ENCODE measurements around the gene ZC3H7A.

DNA sequence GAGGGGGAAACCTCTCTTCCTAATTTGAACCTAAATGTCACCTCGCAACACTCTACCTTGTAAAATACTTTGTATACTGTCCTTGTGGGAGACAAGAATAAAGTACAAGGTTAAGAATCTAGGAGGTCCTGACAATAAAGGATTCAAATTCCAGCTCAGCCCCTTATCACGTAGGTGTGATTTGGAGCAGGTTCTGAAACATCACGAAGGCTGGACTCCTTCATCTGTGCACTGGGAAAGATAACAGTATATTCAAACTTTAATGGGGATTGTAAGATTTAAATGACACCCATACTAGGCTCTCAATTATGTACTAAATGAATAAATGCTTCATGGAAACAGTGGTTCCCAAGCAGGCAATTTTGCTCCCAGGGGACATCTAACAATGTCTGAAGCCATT, 56.5 kb downstream of the ZC3H7A start:
- TF ChIP-seq, protein P1, sequence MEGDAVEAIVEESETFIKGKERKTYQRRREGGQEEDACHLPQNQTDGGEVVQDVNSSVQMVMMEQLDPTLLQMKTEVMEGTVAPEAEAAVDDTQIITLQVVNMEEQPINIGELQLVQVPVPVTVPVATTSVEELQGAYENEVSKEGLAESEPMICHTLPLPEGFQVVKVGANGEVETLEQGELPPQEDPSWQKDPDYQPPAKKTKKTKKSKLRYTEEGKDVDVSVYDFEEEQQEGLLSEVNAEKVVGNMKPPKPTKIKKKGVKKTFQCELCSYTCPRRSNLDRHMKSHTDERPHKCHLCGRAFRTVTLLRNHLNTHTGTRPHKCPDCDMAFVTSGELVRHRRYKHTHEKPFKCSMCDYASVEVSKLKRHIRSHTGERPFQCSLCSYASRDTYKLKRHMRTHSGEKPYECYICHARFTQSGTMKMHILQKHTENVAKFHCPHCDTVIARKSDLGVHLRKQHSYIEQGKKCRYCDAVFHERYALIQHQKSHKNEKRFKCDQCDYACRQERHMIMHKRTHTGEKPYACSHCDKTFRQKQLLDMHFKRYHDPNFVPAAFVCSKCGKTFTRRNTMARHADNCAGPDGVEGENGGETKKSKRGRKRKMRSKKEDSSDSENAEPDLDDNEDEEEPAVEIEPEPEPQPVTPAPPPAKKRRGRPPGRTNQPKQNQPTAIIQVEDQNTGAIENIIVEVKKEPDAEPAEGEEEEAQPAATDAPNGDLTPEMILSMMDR (conservative IDR thresholded peaks at IDR 0.05; ENCODE audit: low read depth, low read length): no peak
- no peak for TF ChIP-seq POLR2A (IDR thresholded peaks at IDR 0.05; ENCODE audit: low read depth, low read length)
- TF ChIP-seq SMC3 (IDR thresholded peaks at IDR 0.05; ENCODE audit: low read depth, low read length): no peak
- no peak for TF ChIP-seq CEBPB (IDR thresholded peaks at IDR 0.05; ENCODE audit: low read depth, low read length)
- no peak for TF ChIP-seq RCOR1 (IDR thresholded peaks at IDR 0.05; ENCODE audit: insufficient replicate concordance, low read length)
- TF ChIP-seq RAD21 (IDR thresholded peaks at IDR 0.05; ENCODE audit: low read length): no peak
- TF ChIP-seq MAFK (IDR thresholded peaks at IDR 0.05; ENCODE audit: low read depth, low read length): no peak
- TF ChIP-seq MAZ (IDR thresholded peaks at IDR 0.05; ENCODE audit: borderline replicate concordance, low read depth, low read length): no peak
- no peak for TF ChIP-seq NFE2L2 (IDR thresholded peaks at IDR 0.05; ENCODE audit: low read depth, low read length)
- TF ChIP-seq FOS (IDR thresholded peaks at IDR 0.05; ENCODE audit: low read depth, low read length): no peak
- no peak for TF ChIP-seq MXI1 (IDR thresholded peaks at IDR 0.05; ENCODE audit: borderline replicate concordance, low read depth, low read length)
- TF ChIP-seq BHLHE40 (IDR thresholded peaks at IDR 0.05; ENCODE audit: low read depth, low read length): no peak
- TF ChIP-seq CHD1 (IDR thresholded peaks at IDR 0.05; ENCODE audit: low read depth, low read length): no peak

Measured in IMR-90 (cell line).